ENCODE results near the gene INCENP. TPM values are rescaled to one million over a fixed set of nuclear protein-coding genes. Genes with fewer than 3 reads are reported as not detected.
A peak's percentile ranks its signal among the peaks of the same experiment; 100 is the strongest.

Gene INCENP
- total RNA-seq, 2 experiments from 2014 or later, result 126 to 130 TPM

GRCh38 chr11:62146476-62147200 lies 22.8 kb downstream of the INCENP start:
- H3K9me3 Mint-ChIP-seq, result no peaks in the 10 kb centered on the region
- POLR2A ChIA-PET, result no interaction called here
- H3K27ac Mint-ChIP-seq, result peak overlapping the region; percentile 25

DNA sequence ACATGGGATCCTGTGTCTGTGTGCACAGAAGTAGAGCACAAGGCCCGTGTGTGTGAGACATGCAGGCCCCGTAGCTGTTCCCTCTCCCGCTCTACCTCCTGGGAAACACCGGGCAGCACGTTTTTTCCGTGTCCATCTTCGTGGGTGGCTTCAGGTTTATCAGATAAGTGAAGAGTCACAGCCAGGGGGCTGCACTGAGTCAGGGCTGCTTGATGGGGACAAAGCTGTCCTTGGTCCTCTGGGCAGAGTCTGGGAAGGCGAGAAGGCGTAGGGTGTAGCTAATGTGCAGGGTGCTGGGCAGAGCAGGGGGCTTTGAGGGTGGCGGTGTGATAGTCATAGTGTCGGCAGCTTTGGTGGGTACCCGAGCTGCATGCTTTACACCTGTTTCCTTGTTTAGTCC lies 23.7 kb downstream of the INCENP start:
- H3K9me3 Mint-ChIP-seq, result no peaks in the 10 kb centered on the region
- POLR2A ChIA-PET, result interaction anchor here (1.1 kb wide), 1 partner anchor 8 kb away, joined by 3 read pairs; no protein-coding TSS in a partner anchor
- ATAC-seq, result no peak
- no peak for DNase-seq
- no peaks in the 10 kb centered on the region for H3K27me3 Mint-ChIP-seq
- no peak for TF ChIP-seq CTCF (IDR thresholded peaks at IDR 0.05)
- H3K4me3 Mint-ChIP-seq, result no peak overlapping the region
- intact Hi-C loops (cut with micrococcal nuclease), result no loop called here
- H3K36me3 Mint-ChIP-seq (ENCODE audit: low read depth), result peaks cover 58% of the 10 kb centered on the region
- H3K4me1 Mint-ChIP-seq (ENCODE audit: low read depth), result no peaks in the 10 kb centered on the region
- CTCF ChIA-PET, result no interaction called here
- no peak overlapping the region for H3K27ac Mint-ChIP-seq

More at GRCh38 chr11:62146476-62147200, 22.8 kb downstream of the INCENP start:
- peaks cover 57% of the 10 kb centered on the region for H3K36me3 Mint-ChIP-seq (ENCODE audit: low read depth)
- no peaks in the 10 kb centered on the region for H3K27me3 Mint-ChIP-seq
- DNase-seq (no peak), ATAC-seq (no peak)
- no peak overlapping the region for H3K4me3 Mint-ChIP-seq
- TF ChIP-seq CTCF (IDR thresholded peaks at IDR 0.05), result no peak
- intact Hi-C loops (cut with micrococcal nuclease), result no loop called here
- no peaks in the 10 kb centered on the region for H3K4me1 Mint-ChIP-seq (ENCODE audit: low read depth)
- CTCF ChIA-PET, result no interaction called here

- no peak overlapping the region for H3K27ac Mint-ChIP-seq
- H3K27me3 Mint-ChIP-seq, result no peaks in the 10 kb centered on the region
- intact Hi-C loops (cut with micrococcal nuclease), result no loop called here
- no peaks in the 10 kb centered on the region for H3K4me1 Mint-ChIP-seq (ENCODE audit: low read depth)
- ChIA-PET CTCF (no interaction called here), POLR2A (interaction anchor here (1.1 kb wide), 1 partner anchor 9 kb away, joined by 3 read pairs; no protein-coding TSS in a partner anchor)
- no peak for TF ChIP-seq CTCF (IDR thresholded peaks at IDR 0.05)
- peaks cover 60% of the 10 kb centered on the region for H3K36me3 Mint-ChIP-seq (ENCODE audit: low read depth)
- H3K9me3 Mint-ChIP-seq, result no peaks in the 10 kb centered on the region
- no peak for ATAC-seq
- DNase-seq, result no peak
- no peak overlapping the region for H3K4me3 Mint-ChIP-seq
Measured at GRCh38 chr11:62148271-62148980, 24.6 kb downstream of the INCENP start.

- Mint-ChIP-seq H3K9me3 (no peaks in the 10 kb centered on the region), H3K4me3 (no peak overlapping the region), H3K36me3 (ENCODE audit: low read depth) (peaks cover 53% of the 10 kb centered on the region), H3K27me3 (no peaks in the 10 kb centered on the region), H3K27ac (no peak overlapping the region), H3K4me1 (ENCODE audit: low read depth) (no peaks in the 10 kb centered on the region)
- ChIA-PET POLR2A (interaction anchor here (0.6 to 1.0 kb wide), 2 partner anchors 9 to 302 kb away, joined by 3 read pairs; no protein-coding TSS in a partner anchor), CTCF (interaction anchor here (1.4 to 1.7 kb wide), 2 partner anchors 42 to 161 kb away, joined by 5 to 6 read pairs; no protein-coding TSS in a partner anchor)
- no peak for TF ChIP-seq CTCF (IDR thresholded peaks at IDR 0.05)
- DNase-seq, result no peak
- intact Hi-C loops (cut with micrococcal nuclease), result no loop called here
- no peak for ATAC-seq
Measured at GRCh38 chr11:62149986-62150886, 26.4 kb downstream of the INCENP start.
